Myocyte (in vitro differentiated cells): Measurements from ENCODE around the gene TAF1B. TPM values are rescaled to one million over a fixed set of nuclear protein-coding genes. Genes with fewer than 3 reads are reported as not detected.

Experiments
- DNase-seq: peaks from one replicate; pipeline ENCODE4 v3.0.0-alpha.2; 2012; ENCODE audit warnings: low read depth
- total RNA-seq: library from RNA; depleted of rRNA; stranded (reverse); fragments of >200 nt; gene quantifications from 2 replicates; pipeline ENCODE4 v1.2.3, GENCODE V29; 2014

Gene TAF1B
- total RNA-seq, 1 donor from 2014 or later = 7.0 TPM

- no peak for DNase-seq
Measured at GRCh38 chr2:9807555-9808305, 35.5 kb upstream of the TAF1B start.

- DNase-seq = no peak
Measured at GRCh38 chr2:9808334-9809063, 34.8 kb upstream of the TAF1B start.

GRCh38 chr2:9809064-9809356 is 34.3 kb upstream of the TAF1B start:
- DNase-seq = no peak

- DNase-seq = no peak
Measured at GRCh38 chr2:9809448-9810088, 33.7 kb upstream of the TAF1B start.

DNA sequence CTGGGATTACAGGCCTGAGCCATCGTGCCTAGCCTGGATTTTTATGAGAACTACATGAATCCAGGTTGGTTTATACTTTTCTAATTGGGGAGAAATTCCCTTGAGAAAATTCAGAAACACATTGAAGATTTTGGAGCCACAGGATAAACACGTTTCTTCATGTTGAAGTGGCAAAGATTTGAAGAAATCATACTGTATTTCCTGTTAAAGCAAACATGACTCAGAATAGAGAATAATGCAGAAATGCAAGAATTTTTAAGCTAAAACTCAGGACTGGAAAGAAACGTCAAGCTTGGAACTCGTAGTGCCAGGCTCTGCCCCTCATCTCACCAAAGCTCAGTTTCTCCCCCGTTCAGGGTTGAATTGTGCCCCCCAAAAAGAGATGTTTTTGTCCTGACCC is 32.1 kb upstream of the TAF1B start:
- DNase-seq = no peak

DNA sequence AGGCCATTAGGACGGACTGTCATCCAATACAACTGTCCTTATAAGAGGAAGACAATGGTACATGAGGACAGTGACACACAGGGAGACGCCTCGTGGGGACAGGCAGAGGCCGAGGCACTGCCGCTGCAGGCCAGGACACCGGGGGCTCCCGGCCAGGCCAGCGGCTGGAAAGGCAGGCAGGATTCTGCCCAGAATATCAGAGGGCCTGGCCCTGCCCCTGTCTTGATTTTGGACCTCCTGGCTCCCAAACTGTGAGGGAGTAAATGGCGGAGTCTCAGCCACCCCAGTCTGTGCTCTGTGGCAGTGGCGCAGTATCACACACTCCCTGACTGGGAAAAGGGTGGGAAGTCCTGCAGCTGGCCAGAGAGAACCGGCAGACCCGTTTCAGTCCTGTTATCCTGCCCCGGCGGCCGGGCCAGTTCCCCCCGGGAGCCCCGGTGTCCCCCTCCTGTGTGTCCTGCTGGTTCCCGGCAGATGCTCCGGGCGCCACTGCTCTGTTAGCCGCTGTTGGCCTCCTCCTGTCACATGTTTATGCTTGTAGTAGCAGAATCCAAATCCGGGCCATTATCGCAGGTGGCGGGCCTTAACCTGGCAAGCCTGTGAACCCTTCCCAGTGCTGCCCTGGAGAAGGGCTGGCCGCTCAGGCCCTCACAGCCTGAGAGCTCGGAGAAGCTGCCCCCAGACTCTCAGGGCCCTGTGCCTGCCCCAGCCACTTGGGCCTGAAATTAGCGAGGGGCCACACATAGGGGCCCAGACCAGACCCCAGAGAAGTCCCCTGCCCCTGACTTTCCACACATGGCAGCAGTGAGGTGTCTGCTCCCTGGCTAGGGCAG is 31.4 kb upstream of the TAF1B start:
- no peak for DNase-seq

- no peak for DNase-seq
Measured at GRCh38 chr2:9812945-9813311, 30.3 kb upstream of the TAF1B start.

- DNase-seq = peak; percentile 63
Measured at GRCh38 chr2:9813312-9814128, 29.8 kb upstream of the TAF1B start.

DNA sequence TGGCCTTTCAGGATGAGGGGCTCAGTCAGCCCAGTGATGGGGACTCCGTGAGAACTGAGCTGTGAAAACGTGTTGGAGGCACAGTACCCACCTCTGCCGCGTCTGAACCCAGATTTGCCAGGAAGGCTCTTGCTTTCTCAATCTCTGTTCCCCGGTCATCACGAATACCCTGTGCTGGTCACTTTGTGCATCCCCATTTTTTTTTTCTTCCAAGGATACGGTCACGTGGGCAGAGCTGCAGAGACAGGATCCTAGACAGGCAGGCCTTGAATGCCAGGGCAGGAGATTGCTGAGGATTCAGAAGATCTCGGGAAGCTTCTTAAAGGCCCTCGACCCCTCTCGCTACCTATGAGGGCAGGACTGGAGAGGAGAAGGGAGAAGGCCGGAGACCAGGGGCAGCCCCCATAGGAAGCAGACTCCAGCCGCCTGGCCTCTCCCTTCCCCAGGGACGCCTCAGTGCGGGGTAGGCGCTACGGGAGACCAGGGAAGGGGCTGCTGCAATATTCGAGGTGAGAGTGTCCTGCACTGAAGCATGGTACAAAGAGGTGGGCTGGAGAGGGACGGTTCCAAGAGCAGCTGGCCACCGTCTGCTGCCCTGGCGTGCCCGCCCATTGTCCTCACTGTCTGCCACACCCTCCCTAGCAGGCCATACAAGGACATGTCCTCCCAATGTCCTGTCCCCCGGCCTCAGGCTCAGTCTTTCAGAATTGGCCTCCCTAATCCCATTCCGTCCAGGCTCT is 29.0 kb upstream of the TAF1B start:
- DNase-seq = no peak

DNA sequence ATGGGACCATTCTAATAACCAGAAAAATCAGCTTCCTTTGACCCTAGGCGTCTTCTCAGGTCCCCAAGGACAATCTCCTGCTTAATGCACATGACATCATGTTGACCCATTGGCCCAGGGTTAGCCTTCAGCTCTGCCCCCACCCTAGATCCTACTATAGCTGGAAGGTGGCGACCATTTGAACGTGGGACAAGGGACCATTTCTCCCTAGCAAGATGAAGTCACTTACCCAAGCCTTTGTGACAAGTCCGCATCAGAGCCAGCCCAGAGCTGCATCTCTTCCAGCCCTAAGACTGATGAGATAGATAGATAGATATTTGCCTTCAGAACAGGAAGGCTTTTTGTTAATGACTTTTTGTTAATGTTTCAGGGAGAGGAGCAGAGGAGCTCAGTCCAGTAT is 28.2 kb upstream of the TAF1B start:
- DNase-seq = no peak

DNA sequence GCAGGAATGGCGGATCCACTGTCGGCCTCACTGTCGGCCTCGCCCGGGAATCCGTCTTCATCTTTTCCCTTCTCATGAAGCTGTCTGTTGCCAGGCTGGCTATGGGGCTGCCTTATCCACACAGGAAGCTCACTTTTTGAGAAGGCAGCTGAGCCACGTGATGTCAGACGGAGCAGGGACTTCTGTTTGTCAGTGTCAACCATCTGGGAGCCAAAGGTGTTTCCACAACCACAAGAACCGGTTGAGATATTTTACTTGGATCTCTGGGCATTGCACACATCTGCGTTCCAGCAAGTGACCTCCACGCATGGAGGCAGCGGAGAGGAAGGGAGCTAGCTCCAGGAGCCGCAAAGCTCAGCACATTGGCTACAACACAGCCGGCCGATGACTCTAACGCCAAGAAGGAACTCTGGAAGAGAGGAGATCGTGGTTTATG is 27.4 kb upstream of the TAF1B start:
- no peak for DNase-seq

- DNase-seq = no peak
Measured at GRCh38 chr2:9818097-9818496, 25.2 kb upstream of the TAF1B start.

GRCh38 chr2:9819551-9819950 is 23.7 kb upstream of the TAF1B start:
- no peak for DNase-seq

- DNase-seq = peak; percentile 37
Measured at GRCh38 chr2:9820020-9820973, 23.0 kb upstream of the TAF1B start.

GRCh38 chr2:9821805-9822445 is 21.3 kb upstream of the TAF1B start:
- DNase-seq = no peak

GRCh38 chr2:9824441-9824840 is 18.8 kb upstream of the TAF1B start:
- DNase-seq = no peak

DNA sequence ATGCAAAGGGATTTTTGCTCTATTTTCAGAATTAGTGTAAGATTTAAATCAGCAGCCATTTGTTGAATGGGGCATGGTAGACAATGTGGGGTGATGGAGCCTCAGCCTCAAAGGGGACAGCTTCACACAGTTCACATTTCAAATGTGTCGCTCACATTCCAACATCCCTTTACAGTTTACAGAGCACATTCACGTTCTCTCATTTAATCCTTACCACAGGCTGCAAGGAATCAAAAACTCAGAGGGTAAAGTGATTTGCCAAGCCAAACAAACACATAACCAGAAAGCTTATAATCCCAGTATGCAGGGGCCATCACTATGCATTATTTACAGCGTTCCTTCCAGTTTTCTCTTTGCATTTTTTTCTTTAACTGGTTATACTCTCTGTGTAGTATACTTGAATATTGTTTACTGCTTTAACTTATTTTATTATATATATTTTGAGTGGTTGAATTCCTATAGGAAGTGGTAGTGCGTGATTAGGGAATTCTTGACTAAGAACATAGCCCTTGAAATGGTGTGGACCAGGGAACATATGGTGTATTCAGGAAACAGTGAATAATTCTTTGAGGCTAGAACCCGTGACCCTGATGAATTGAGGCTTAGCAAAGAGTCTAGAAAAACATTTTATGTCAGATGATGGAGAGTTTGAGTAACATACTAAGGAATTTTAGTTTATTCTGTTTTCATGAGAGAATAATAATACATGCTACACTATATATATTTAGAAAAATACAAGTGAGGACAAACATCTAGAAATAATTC is 18.1 kb upstream of the TAF1B start:
- DNase-seq = no peak

DNA sequence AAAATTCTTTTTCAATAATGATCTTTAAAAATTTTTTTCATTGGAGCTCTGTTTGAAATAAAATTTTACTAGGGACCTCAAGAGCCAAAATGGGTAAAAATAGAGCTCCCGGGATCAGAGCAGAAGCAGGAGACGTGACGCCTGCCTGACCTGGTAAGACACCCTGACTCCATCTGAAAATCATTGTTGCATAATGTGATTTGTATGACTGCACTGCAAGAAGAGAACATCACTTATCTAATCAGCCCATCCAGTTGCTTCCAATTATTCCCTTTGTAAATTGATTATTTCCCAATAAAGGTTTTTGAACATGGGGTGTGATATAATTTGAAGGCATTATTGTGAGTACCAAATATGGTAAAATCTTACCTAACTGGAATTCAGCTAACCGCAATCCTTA is 17.1 kb upstream of the TAF1B start:
- no peak for DNase-seq
